HG02759 (cell line): ENCODE measurements around the gene DNAJC7.
"Not testable (repeated sequence)": the region's sequence is repeated elsewhere in the genome, so short reads cannot be mapped to it uniquely, and the experiment has no call there.

Experiments
- ATAC-seq: cut with Tn5 transposase; IDR thresholded peaks from one replicate; pipeline ENCODE4 v1.9.1; 2021; ENCODE audit warnings: mild to moderate bottlenecking, moderate library complexity; ENCODE audit not compliant: unreplicated experiment

The DNAJC7 gene

DNA sequence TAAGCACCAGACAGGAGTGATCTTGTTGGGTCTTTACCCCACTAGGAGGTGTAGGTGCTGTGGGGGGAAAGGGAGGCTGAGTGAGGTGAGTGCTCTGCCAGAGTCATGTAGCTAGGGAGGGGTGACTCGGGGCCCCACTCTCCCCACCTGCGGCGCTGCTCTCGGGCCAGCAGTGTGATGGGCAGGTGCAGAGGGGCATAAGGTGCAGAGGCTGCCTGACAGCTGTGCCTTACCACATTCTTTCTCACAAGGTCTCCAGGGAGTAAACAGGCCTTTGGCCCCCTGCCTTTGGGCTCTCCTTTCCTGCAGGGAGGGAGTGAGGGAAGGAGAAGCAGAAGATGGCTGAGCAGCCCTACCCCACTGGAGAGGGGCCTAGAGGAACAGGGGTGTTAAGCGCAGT is 55.1 kb downstream of the DNAJC7 start:
- no peak for ATAC-seq

DNA sequence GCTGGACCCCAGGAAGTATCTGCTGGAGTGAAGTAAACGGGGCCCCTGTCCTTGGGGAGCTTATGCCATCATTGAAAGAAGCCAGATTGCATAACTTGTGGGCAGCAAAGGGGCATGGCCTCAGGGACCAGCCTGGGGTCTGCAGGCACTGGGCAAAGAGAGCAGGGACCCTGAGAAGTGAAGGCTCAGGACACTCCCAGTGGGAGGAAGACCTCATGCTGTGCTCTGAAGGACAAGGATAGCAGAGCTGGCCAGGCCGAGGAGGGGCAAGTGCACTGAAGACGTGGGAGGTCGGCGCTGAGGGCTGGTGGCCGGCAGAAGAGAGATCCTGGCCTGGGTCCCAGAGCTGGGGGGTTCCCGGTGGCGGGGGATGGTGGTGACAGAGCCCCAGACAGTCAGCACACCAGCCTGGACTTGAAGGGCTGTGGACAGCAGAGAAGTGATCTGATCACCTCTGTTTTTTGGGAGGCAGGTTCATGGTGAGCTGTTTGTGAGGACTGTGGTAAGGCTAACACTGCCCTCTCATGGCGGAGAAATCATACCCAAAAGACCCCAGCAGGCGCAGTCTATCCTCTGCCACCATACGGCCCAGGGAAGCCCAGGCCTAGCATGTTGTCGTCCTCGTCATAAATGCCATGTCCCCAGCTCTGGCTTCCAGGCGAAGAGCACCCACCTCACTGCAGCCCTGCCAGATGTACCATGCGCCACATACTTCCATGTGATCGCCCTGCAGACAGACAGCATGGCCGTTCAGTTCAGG is 57.7 kb downstream of the DNAJC7 start:
- no peak for ATAC-seq

DNA sequence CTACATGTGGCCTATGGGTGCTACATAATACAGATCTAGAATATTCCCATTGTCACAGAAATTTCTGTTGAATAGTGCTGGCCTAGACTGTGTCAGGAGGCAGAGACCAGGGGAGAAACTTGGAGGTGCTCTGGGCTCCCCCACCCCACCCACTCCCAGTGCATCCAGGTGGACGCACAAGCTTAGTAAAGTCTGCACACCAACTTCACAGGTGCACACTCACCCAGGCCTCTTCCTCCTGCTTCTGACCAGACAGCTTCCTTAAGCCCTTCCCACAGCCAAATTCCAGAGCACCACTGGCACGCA is 58.3 kb downstream of the DNAJC7 start:
- no peak for ATAC-seq

DNA sequence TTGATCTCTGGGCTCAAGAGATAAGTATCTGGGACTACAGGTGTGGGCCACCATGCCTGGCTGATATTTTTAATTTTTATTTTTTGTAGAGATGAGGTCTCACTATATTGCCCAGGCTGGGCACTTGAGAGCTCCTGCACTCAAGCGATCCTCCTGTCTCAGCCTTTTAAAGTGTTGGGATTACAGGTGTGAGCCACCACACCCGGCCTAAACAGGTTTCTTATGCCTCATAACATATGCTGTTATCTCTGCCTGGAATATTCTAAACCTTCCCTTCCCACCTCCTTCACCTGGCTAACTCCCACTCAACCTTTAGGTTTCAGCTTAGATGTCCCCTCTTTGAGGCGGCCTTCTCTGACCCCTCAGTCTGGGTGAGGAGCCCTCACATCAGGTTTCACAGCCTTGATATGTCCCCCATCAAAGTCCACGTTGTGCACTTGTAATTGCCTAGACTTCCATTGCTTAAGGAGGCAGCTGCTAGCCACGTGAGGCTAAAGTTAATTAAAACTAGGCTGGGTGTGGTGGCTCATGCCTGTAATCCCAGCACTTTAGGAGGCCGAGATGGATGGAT is 59.3 kb downstream of the DNAJC7 start:
- no peak for ATAC-seq

DNA sequence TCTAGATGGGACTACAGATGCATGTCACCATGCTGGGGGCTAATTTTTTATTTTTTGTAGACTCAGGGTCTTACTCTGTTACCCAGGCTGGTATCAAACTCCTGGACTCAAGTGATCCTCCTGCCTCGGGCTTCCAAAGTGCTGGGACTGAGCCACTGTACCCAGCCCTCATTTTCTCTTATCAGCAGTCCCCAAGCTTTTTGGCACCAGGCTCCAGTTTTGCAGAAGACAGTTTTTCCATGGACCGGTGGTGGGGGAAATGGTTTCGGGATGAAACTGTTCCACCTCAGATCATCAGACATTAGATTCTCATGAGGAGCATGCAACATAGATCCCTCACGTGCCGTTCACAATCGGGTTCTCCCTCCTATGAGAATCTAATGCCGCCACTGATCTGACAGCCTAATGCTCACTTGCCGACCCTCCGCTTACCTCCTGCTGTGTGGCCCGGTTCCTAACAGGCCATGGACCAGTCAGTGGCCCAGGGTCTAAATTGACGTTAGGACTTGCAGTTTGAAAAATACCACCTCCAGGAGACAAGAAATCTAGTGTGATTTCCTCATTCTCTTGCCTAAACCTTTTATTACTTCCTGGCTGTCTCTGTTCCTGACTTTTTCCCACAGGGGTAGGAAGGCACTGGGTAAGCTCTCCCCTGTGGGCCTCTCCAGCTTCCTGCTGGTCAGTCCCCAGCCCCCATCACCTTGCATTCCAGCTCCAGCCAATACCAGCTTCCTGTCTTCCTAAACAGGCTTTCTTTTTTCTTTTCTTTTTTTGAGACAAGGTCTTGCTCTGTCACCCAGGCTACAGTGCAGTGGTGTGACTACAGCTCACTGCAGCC is 60.0 kb downstream of the DNAJC7 start:
- no peak for ATAC-seq

DNA sequence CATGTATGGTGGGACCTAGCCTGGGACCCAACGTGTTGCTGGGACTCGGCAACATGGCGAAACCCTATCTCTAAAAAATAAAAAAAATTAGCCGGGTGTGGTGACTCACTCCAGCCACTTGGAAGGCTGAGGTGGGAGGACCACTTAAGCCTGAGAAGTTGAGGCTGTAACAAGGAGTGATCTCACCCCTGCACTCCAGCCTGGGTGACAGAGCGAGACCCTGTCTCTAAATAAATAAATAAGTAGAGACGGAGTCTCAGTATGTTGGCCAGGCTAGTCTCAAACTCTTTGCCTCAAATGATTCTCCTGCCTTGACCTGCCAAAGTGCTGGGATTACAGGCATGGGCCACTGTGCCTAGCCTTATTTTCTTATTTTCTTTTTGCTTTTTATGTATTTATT is 60.7 kb downstream of the DNAJC7 start:
- ATAC-seq, result no peak

DNA sequence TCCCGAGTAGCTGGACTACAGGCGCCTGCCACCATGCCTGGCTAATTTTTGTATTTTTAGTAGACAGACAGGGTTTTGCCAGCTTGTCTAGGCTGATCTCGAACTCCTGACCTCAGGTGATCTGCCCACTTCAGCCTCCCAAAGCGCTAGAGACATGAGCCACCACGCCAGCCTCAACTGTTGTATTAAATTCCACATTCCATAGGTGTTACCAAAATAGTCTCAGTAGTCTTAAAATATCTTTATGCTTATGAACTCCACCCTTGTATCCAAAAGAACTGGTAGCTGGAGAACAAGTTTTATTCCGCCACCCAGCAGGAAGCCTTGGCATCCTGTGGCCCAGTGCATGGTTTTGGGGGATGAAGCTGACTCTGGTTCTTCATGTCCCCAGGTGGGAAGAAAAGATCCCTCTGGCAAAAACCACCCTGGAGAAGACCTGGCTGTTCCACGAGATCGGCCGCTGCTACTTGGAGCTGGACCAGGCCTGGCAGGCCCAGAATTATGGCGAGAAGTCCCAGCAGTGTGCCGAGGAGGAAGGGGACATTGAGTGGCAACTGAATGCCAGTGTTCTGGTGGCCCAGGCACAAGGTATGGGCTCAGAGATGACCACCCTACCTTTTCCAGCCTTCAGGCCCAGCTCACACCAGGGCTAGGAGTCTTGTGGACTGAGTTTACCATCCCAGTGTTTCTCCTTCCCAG is 68.3 kb downstream of the DNAJC7 start:
- no peak for ATAC-seq

DNA sequence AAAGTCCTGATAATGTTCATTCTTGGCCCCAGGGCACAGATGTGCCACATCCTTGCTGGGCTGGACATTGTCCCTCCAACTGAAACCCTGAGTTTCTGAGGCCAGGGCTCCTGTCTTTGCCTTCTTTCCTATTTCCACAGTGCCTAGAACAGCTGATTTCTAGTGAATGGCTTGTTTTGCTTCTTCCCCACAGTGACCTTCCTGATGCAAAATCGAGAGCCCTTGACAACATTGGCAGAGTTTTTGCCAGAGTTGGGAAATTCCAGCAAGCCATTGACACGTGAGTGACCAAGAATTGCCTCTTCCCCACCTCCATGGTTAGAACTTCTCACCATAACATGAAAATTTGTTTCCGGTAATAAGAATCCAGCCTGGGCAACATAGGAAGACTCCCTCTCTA is 72.3 kb downstream of the DNAJC7 start:
- no peak for ATAC-seq

DNA sequence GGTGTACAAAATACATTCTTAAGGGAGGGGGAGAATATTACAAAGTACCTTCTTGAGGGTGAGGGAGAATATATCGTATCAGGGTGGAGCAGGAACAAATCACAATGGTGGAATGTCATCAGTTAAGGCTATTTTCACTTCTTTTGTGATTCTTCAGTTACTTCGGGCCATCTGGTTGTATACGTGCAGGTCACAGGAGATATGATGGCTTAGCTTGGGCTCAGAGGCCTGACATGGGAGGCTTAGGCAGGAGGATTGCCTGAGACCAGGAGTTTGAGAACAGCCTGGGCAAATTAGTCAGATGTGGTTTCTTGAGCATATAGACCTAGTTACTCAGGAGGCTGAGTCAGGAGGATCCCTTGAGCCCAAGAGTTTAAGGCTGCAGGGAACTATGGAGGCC is 73.7 kb downstream of the DNAJC7 start:
- ATAC-seq, result no peak

DNA sequence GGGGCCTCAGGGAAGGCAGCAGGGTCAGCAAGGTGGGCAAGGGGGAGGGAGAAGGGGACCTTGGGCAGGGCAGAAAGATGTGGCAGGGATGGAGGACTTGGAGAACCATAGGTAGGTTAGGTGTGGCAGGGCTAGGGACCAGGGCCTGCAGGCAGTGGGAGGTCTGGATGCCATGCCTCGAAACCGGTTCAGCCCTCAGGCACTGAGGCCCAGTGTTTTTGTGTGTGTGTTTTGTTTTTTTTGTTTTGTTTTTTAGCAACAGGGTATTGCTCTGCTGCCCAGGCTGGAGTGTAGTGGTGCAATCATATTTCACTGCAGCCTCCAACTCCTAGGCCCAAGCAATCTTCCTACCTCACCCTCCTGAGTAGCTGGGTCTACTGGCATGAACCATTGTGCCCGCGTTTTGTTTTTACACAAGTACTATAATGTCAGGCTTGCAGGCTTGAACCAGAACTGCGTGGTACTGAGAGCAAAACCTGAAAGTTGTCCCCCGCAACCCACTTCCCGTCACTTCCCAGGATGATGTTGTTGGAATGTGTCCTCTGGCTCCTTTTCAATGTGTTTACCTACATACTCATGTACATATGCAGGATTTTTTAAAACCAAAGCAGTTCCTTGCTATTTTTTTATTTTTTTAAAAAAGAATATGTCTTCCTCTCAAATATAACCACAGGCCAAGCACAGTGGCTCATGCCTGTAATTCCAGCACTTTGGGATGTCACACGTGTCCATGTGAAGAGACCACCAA is 74.4 kb downstream of the DNAJC7 start:
- ATAC-seq, result no peak

DNA sequence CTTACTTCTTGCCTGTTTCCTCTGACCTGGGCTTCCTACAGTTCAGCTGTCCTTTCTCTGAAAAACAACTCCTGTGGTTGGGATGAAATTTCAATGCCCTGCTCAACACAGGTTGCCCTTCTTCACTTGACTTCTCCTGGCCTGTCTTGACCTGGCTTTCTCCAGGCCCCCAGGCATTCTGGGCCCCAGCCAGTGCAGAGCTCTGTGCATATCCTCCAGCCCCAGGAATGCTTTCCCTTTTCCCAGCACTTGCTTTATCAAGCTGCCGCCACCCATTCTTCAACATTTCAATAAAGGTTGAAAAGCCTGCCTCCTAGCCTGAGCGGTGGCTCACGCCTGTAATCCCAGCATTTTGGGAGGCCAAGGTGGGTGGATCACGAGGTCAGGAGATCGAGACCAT is 76.1 kb downstream of the DNAJC7 start:
- no peak for ATAC-seq

DNA sequence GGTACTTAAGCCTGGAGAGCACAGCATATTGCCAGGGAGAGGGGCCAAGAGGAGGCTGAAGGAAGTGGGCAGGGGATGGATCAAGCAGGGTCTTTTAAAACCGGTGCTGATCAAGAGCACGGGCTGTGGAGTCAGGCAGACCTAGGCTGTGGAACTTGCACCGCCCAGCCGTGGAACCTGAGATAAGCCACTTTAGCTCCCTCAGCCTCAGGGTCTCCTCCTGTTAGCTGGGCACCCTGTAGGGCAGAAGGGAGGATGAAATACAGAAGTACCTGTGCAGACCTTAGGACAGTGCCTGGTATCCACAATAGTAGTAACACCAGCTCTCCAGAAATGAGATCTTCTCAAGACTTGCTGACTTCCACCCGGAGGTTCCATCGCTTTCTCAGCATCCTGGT is 77.5 kb downstream of the DNAJC7 start:
- no peak for ATAC-seq

DNA sequence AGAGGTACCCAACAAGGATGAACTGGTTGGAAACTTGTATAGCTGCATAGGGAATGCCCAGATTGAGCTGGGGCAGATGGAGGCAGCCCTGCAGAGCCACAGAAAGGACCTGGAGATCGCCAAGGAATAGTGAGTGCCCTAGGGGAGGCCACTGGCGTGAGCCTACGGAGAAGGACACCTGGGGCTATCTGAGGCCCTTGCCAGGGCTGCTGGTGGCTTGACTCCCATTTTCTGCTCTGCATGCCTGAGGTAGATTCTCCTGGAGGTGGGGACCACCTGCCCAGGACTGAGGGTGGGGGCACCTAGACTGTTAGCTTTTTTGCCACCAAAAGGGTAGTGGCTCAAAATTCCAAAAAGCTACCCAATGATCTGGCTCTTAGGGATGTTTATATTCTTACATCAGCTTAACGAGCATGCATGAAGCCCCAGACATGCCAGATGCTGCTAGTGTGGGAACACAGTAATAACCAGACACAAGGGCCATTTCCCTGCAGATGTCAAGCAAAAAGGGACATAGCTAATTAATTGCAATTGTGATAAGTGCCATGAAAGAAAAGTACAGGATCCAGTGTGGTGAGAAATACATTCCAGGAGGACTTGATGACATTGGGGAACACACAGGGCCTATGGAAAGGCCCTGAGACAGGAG is 78.1 kb downstream of the DNAJC7 start:
- no peak for ATAC-seq

DNA sequence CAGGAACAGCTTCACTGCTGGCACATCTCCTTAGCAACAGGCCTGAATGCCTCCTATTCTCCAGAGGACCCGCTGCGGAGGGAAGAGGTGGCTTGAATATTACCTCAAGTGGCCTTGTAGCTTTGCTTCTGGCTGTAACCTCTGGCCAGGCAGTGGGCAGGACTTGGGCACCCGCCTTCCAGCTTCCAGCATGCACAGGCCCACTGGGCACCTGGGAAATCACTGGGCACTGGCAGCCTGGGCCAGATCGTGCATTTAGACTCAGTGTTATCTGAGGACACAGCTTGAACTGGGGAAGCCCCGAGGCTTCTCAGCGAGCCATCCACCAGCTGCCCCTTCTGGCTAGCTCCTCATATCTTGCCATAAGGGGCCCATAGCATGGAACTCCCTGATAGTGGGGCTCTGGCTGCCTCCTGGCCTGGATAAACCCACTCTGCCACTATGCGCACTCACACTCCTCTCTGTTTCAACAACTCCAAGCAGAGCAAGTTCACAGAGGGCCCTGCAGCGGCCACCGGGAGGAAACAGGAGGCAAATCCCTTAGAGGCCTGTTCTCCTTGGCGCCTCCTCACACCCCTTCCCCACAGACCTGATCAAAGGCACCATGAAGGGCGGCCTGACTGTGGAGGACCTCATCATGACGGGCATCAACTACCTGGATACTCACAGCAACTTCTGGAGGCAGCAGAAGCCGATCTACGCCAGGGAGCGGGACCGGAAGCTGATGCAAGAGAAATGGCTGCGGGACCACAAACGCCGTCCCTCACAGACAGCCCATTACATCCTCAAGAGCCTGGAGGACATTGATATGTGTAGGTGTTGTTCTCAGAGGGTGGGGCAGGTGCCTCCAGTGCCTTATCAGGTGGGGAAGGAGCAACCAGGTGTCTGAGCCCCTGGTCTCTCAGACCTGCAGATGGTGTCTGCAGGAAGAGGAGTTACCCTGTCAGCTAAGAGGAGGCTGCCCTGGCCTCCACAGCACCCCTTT is 79.0 kb downstream of the DNAJC7 start:
- ATAC-seq, result no peak

DNA sequence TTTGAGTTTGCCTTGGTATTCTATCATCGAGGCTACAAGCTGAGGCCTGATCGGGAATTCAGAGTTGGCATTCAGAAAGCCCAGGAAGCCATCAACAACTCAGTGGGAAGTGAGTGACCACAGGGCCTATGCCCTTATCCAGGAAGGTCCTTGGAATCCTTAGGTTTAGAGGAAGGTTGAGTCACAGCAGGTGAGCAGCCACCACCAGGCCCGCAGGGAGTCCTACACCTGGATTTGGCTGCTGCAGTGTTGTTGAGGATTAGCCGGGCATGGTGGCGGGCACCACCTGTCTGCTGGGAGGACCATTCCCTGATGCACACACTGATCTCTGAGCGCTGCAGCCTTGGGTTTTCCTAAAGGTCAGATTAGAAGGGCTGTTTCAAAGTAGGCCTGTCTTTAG is 81.6 kb downstream of the DNAJC7 start:
- ATAC-seq, result no peak

DNA sequence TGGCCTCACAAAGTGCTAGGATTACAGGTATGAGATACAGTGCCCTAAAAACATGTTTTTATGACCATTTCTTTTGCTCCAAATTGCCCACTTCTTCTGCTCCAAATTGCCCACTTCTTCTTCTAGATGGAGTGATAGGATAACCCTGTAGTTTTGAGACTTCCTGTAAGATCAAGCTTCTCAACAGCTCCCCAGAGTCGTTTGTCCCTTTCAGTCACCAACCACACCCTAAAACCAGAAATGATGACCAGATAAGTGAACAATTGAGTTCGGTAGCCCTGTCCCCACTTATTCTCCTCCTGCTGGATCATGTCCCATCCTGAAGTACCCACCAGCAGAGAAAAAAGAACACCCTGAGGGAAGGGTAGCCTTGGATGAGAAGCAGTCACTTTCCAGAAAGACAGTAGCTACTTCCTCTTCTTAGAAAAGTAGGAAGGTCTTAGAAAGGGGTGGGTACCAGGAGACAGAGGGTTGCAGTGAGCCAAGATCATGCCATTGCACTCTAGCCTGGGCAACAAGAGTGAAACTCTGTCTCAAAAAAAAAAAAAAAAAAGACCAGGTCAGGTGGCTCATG is 84.3 kb downstream of the DNAJC7 start:
- no peak for ATAC-seq

DNA sequence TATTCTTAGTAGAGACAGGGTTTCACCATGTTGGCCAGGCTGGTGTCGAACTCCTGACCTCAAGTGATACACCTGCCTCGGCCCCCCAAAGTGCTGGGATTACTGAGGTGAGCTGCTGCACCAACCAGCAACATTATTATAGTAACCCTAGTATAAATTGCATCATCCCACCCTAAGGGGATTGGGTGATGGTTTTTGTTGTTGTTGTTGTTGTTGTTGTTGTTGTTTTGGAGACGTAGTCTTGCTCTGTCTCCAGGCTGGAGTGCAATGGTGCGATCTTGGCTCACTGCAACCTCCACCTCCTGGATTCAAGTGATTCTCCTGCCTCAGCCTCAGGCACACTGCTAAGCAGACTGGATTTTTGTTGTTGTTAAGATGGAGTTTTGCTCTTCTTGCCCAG is 85.5 kb downstream of the DNAJC7 start:
- ATAC-seq, result not testable (repeated sequence)

DNA sequence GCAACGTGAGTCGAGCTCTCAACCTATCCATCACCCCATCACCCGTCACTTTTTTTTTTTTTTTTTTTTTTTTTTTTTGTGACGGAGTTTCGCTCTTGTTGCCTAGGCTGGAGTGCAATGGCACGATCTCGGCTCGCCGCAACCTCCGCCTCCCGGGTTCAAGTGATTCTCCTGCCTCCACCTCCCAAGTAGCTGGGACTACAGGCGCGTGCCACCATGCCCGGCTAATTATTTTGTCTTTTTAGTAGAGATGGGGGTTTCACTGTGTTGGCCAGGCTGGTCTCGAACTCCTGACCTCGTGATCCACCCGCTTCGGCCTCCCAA is 86.4 kb downstream of the DNAJC7 start:
- not testable (repeated sequence) for ATAC-seq
